Glutamatergic neuron (in vitro differentiated cells): ENCODE data around the gene HAT1. TPM values are rescaled to one million over a fixed set of nuclear protein-coding genes. Genes with fewer than 3 reads are reported as not detected.

Experiments
- DNase-seq: peaks from one replicate; pipeline ENCODE4 v3.0.0; 2022
- H3K27ac Mint-ChIP-seq: one replicate; pipeline ENCODE4 v1.8.0; 2020; ENCODE audit warnings: mild to moderate bottlenecking, mixed read lengths, inconsistent platforms; ENCODE audit not compliant: unreplicated experiment
- H3K27me3 Mint-ChIP-seq: one replicate; pipeline ENCODE4 v1.8.0; 2020; ENCODE audit warnings: mild to moderate bottlenecking, moderate library complexity, mixed read lengths, inconsistent platforms; ENCODE audit not compliant: unreplicated experiment
- H3K36me3 Mint-ChIP-seq: one replicate; pipeline ENCODE4 v1.8.0; 2020; ENCODE audit warnings: mild to moderate bottlenecking, mixed read lengths, inconsistent platforms; ENCODE audit not compliant: unreplicated experiment
- H3K4me1 Mint-ChIP-seq: one replicate; pipeline ENCODE4 v1.8.0; 2020; ENCODE audit warnings: mild to moderate bottlenecking, low read depth, mixed read lengths, inconsistent platforms; ENCODE audit not compliant: unreplicated experiment
- H3K4me3 Mint-ChIP-seq: one replicate; pipeline ENCODE4 v1.8.0; 2020; ENCODE audit warnings: mild to moderate bottlenecking, mixed read lengths, inconsistent platforms; ENCODE audit not compliant: unreplicated experiment
- H3K9me3 Mint-ChIP-seq: one replicate; pipeline ENCODE4 v1.8.0; 2020; ENCODE audit warnings: mild to moderate bottlenecking, moderate library complexity, mixed read lengths, inconsistent platforms; ENCODE audit not compliant: unreplicated experiment
- total RNA-seq: library from RNA; stranded (reverse); fragmentation: NEBNext Ultra II Directional; extraction: Animal tissue kit (Norgen Biotek cat#: 25700); gene quantifications from one replicate; pipeline ENCODE4 v1.2.1, GENCODE V29; 2021; ENCODE audit not compliant: unreplicated experiment
- TF ChIP-seq, protein P1 (sequence below): fragments of 200-600 bp; sonication (generic); IDR thresholded peaks from one replicate; pipeline ENCODE4 v1.5.0; 2021; ENCODE audit not compliant: partially characterized antibody, unreplicated experiment

HAT1 gene
- total RNA-seq, 1 donor from 2014 or later, result 19.9 TPM

DNA sequence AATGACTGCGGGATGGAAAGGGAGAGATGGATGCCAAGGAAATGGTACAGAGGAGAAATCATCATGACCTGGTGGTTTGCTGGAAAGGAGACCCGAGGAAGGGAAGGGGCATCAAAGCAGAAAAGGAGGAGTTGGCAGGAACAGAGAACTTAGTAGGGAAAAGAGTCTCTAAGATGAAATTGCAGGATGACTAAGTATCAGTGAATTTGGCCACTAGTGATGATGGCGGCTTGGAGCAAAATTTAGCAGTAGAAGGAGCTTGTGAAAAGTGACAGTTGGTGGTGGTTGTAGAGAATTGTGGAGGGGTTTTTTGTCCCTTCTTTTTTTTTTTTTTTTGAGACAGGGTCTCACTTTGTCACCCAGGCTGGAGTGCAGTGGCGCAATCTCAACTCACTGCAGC lies 87.6 kb downstream of the HAT1 start:
- H3K27me3 Mint-ChIP-seq, result no peaks in the 10 kb centered on the region
- H3K9me3 Mint-ChIP-seq, result peaks cover 6% of the 10 kb centered on the region
- H3K4me3 Mint-ChIP-seq, result no peak overlapping the region
- H3K36me3 Mint-ChIP-seq, result no peaks in the 10 kb centered on the region
- H3K4me1 Mint-ChIP-seq, result peaks cover 15% of the 10 kb centered on the region
- TF ChIP-seq, protein P1, sequence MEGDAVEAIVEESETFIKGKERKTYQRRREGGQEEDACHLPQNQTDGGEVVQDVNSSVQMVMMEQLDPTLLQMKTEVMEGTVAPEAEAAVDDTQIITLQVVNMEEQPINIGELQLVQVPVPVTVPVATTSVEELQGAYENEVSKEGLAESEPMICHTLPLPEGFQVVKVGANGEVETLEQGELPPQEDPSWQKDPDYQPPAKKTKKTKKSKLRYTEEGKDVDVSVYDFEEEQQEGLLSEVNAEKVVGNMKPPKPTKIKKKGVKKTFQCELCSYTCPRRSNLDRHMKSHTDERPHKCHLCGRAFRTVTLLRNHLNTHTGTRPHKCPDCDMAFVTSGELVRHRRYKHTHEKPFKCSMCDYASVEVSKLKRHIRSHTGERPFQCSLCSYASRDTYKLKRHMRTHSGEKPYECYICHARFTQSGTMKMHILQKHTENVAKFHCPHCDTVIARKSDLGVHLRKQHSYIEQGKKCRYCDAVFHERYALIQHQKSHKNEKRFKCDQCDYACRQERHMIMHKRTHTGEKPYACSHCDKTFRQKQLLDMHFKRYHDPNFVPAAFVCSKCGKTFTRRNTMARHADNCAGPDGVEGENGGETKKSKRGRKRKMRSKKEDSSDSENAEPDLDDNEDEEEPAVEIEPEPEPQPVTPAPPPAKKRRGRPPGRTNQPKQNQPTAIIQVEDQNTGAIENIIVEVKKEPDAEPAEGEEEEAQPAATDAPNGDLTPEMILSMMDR, result no peak
- H3K27ac Mint-ChIP-seq, result no peak overlapping the region
- no peak for DNase-seq

DNA sequence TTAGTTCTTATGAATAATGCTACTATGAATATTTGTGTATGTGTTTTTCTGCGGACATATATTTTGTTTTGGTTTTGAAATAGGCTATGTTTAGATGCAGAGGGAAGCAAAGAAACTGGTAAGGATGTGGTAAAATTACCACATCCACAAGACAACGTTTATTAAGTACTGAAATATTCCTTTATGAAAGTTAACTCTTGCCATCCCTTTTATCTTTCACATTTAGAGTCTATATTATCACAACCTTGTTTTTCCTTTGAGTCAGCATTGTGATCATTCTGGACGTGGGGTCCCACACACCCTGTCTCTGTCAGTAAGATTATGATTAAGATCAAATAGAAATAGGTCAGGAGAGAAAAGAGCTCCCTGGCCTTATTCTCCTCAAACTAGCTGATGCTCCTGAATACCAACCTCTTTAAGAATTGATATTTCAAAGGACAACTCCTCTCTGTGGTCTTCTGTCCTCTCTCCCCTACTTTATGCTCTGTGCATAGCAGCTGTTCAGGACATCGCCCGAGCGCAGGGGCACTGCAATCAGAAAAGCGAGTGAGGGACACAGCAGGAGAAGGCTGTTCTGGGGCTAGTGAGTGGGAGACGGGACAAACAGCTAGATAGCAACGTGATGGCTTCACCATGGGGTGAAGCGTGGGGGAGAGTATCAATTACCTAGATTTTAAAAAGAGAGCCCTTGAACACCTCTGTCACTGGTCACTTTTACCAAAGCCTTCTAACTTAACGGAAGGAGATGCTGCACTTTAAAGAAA lies 89.7 kb downstream of the HAT1 start:
- Mint-ChIP-seq H3K4me3 (no peak overlapping the region), H3K27ac (peak overlapping the region; percentile 91), H3K36me3 (no peaks in the 10 kb centered on the region), H3K4me1 (peaks cover 15% of the 10 kb centered on the region), H3K9me3 (peaks cover 6% of the 10 kb centered on the region), H3K27me3 (no peaks in the 10 kb centered on the region)
- TF ChIP-seq, protein P1, result no peak
- peak; percentile 20 for DNase-seq

DNA sequence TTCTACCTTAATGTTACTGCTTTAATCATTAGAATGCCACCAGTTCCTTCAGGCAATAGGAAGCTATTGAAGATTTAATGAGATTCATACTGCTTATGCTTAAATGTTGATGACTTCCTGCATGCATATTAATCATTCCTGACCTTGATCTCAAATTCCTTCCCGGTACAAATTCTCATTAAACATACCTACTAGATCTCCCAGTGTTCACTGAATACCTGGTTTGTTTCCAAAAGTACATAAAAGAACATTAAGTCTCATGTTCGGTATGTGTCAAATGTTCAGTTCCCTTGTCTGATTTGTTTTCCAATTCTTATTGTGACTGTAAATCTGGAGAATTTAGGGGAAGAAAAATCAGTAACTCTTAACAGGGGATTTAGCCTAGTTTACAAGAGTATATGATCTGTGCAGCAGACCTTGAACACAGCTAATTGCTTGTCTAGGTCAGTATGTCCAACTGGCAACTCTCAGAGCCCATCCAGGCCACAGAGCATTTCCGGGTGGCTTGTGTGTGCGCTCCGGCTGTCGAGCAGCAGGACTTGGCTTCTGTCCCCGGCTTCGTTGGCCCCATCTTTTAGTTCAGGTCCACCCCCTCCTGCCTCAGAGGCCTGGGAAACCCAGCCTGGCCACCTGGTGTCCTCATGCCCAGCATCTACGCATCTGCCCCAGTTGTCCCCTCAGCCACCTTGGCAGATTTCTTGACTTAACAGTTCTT lies 90.6 kb downstream of the HAT1 start:
- Mint-ChIP-seq H3K36me3 (no peaks in the 10 kb centered on the region), H3K27me3 (no peaks in the 10 kb centered on the region), H3K9me3 (peaks cover 4% of the 10 kb centered on the region), H3K27ac (peak overlapping the region; percentile 91), H3K4me3 (peak overlapping the region; percentile 39), H3K4me1 (peaks cover 15% of the 10 kb centered on the region)
- DNase-seq, result peak; percentile 47
- TF ChIP-seq, protein P1, result no peak

DNA sequence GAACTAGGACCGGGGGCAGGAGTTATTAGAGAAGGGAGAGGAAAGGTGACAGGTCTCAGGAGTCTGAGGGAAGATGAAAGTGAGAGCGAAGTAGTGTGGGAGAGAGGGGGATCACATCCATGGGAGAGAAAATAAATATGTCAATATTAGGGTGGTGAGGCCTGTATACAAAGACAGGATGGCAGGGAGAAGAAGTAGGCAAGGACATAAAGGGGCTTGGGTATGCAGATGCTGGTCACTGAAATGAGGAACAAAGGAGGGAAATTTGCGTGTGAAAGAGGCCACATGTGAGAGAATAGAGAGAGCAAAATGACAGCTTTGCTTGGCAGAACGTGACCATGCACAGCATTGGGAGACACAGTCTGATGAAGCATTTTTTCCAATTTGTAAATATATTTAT lies 91.1 kb downstream of the HAT1 start:
- DNase-seq, result no peak
- H3K4me3 Mint-ChIP-seq, result peak overlapping the region; percentile 39
- peak overlapping the region; percentile 91 for H3K27ac Mint-ChIP-seq
- peaks cover 4% of the 10 kb centered on the region for H3K9me3 Mint-ChIP-seq
- no peaks in the 10 kb centered on the region for H3K36me3 Mint-ChIP-seq
- TF ChIP-seq, protein P1, result no peak
- no peaks in the 10 kb centered on the region for H3K27me3 Mint-ChIP-seq
- peaks cover 15% of the 10 kb centered on the region for H3K4me1 Mint-ChIP-seq
